Esophagus squamous epithelium (tissue), 4 donors: ENCODE measurements around the gene SPTLC3.

Source experiments
- POLR2A ChIP-seq, 4 donors: fragments of 450-650 bp; IDR thresholded peaks; one replicate each; pipeline ENCODE4 v1.6.1; 2017; ENCODE audit warnings: antibody characterized with exemption in 4 of 4, mild to moderate bottlenecking in 4 of 4, moderate library complexity in 3 of 4
- TF ChIP-seq, protein P1 (sequence below), 6 experiments: fragments of 450-650 bp in 4 of 6; fragments of 200-600 bp in 2 of 6; sonication (generic) in 2 of 6; IDR thresholded peaks; one replicate each; pipeline ENCODE4 v1.5.1; 2016 to 2019; ENCODE audit warnings: antibody characterized with exemption in 6 of 6, mild to moderate bottlenecking in 4 of 6, moderate library complexity in 4 of 6

GRCh38 chr20:13009682-13010406 is 1.1 kb downstream of the SPTLC3 start:
- TF ChIP-seq, protein P1, sequence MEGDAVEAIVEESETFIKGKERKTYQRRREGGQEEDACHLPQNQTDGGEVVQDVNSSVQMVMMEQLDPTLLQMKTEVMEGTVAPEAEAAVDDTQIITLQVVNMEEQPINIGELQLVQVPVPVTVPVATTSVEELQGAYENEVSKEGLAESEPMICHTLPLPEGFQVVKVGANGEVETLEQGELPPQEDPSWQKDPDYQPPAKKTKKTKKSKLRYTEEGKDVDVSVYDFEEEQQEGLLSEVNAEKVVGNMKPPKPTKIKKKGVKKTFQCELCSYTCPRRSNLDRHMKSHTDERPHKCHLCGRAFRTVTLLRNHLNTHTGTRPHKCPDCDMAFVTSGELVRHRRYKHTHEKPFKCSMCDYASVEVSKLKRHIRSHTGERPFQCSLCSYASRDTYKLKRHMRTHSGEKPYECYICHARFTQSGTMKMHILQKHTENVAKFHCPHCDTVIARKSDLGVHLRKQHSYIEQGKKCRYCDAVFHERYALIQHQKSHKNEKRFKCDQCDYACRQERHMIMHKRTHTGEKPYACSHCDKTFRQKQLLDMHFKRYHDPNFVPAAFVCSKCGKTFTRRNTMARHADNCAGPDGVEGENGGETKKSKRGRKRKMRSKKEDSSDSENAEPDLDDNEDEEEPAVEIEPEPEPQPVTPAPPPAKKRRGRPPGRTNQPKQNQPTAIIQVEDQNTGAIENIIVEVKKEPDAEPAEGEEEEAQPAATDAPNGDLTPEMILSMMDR (IDR thresholded peaks at IDR 0.05) = no peak
- no peak for TF ChIP-seq POLR2A (IDR thresholded peaks at IDR 0.05)
